GM10847 (cell line): Measurements from ENCODE around the gene SUPT6H.
A peak's percentile ranks its signal among the peaks of the same experiment; 100 is the strongest.

Experiments used
- POLR2A ChIP-seq: IDR thresholded peaks from 2 replicates; pipeline ENCODE4 v1.6.1; 2011; ENCODE audit not compliant: insufficient read length; ENCODE audit errors: extremely low read depth

Gene SUPT6H

GRCh38 chr17:28706471-28707338 is 44.7 kb downstream of the SUPT6H start:
- TF ChIP-seq POLR2A: no peak

GRCh38 chr17:28707339-28707720 is 45.3 kb downstream of the SUPT6H start:
- no peak for TF ChIP-seq POLR2A

- peak; percentile 64 for TF ChIP-seq POLR2A
These were observed 49.1 kb downstream of the SUPT6H start for GRCh38 chr17:28710861-28711722.

GRCh38 chr17:28711723-28712031 is 49.7 kb downstream of the SUPT6H start, which contains the start of gene PROCA1:
PROCA1 (minus strand) TSS chr17:28711888; CDS start chr17:28711660, 228 bp downstream.
- TF ChIP-seq POLR2A: no peak

- TF ChIP-seq POLR2A: peak; percentile 14
These were observed 50.2 kb downstream of the SUPT6H start for GRCh38 chr17:28712032-28712704.

- TF ChIP-seq POLR2A: no peak
These were observed 50.9 kb downstream of the SUPT6H start for GRCh38 chr17:28712705-28713415.

GRCh38 chr17:28714281-28714680 is 52.3 kb downstream of the SUPT6H start:
- TF ChIP-seq POLR2A: no peak

- TF ChIP-seq POLR2A: no peak
These were observed 53.2 kb downstream of the SUPT6H start for GRCh38 chr17:28715217-28715616.

- no peak for TF ChIP-seq POLR2A
These were observed 55.0 kb downstream of the SUPT6H start for GRCh38 chr17:28716740-28717577.

GRCh38 chr17:28717578-28718332 is 55.8 kb downstream of the SUPT6H start, which contains the start of gene RAB34:
RAB34 (minus strand) TSS chr17:28717868; CDS start chr17:28717266, 602 bp downstream.
- no peak for TF ChIP-seq POLR2A

GRCh38 chr17:28718333-28719020 is 56.5 kb downstream of the SUPT6H start:
- no peak for TF ChIP-seq POLR2A

GRCh38 chr17:28719021-28719433 is 57.0 kb downstream of the SUPT6H start:
- no peak for TF ChIP-seq POLR2A
